Panc1 (cell line): Measurements from ENCODE around the gene LINGO1. TPM values are rescaled to one million over a fixed set of nuclear protein-coding genes. Genes with fewer than 3 reads are reported as not detected.

Experiments used
- ATAC-seq: fragments of 200-7000 bp; cut with Tn5 transposase; 2 replicates; pipeline ENCODE4 v1.9.1; 2020; ENCODE audit warnings: mild to moderate bottlenecking, moderate library complexity
- BruUV-seq: library from RNA; stranded (reverse); fragments of 400-500 nt; replicated peaks from 2 replicates; lab custom pipeline; 2021; lab: Mats Ljungman, UMichigan
- CTCF ChIA-PET: fragments of 300-600 bp; sonication (Branson Sonifier 250); formaldehyde crosslinking; loops from one replicate; lab custom pipeline; 2022; ENCODE audit warnings: antibody characterized with exemption; lab: Charles Lee
- POLR2A ChIA-PET: fragments of 300-600 bp; sonication (Branson Sonifier 250); formaldehyde crosslinking; loops from one replicate; lab custom pipeline; 2022; ENCODE audit warnings: antibody characterized with exemption; lab: Charles Lee
- DNase-seq: peaks from one replicate; pipeline ENCODE4 v3.0.0-alpha.2; 2010; ENCODE audit warnings: low read depth, low spot score
- H3K27ac ChIP-seq: 2 replicates; pipeline ENCODE4 v1.5.1; 2011; ENCODE audit warnings: mild to moderate bottlenecking, low read length, inconsistent platforms
- H3K27me3 ChIP-seq: fragments of 200-500 bp; sonication (Bioruptor generic); 2 replicates; pipeline ENCODE4 v1.6.0; 2014; ENCODE audit warnings: low read length, inconsistent platforms; ENCODE audit not compliant: control insufficient read depth, insufficient read depth
- H3K36me3 ChIP-seq: fragments of 200-500 bp; sonication (Bioruptor generic); 2 replicates; pipeline ENCODE4 v1.5.1; 2014; ENCODE audit warnings: inconsistent platforms, mild to moderate bottlenecking, low read length, moderate library complexity; ENCODE audit not compliant: control insufficient read depth, insufficient read depth
- H3K4me1 ChIP-seq: 2 replicates; pipeline ENCODE4 v1.5.1; 2011; ENCODE audit warnings: inconsistent platforms, mild to moderate bottlenecking, low read length, moderate library complexity; ENCODE audit not compliant: control insufficient read depth, insufficient read depth
- H3K4me3 ChIP-seq, 2 experiments: 2 replicates each; pipeline ENCODE4 v1.5.1; 2011 to 2012; ENCODE audit warnings: low read depth in 2 of 2, low read length in 2 of 2, mild to moderate bottlenecking in 2 of 2, inconsistent platforms in 1 of 2, moderate library complexity in 1 of 2
- H3K9me3 ChIP-seq: fragments of 200-500 bp; sonication (Bioruptor generic); 2 replicates; pipeline ENCODE4 v1.5.1; 2014; ENCODE audit warnings: low read depth, mild to moderate bottlenecking, inconsistent platforms, low read length, moderate library complexity; ENCODE audit not compliant: control insufficient read depth, insufficient read depth
- CTCF ChIP-seq: fragments of 450-650 bp; IDR thresholded peaks from 2 replicates; pipeline ENCODE4 v1.5.1; 2017; ENCODE audit warnings: mild to moderate bottlenecking
- POLR2AphosphoS5 ChIP-seq: IDR thresholded peaks from 2 replicates; pipeline ENCODE4 v1.6.1; 2012; ENCODE audit warnings: mild to moderate bottlenecking, low read depth, low read length, moderate library complexity
- REST ChIP-seq, 2 experiments: IDR thresholded peaks; 2 replicates each; pipeline ENCODE4 v1.6.1; 2011 to 2012; ENCODE audit warnings: low read depth in 2 of 2, control low read depth in 1 of 2, low read length in 1 of 2, mild to moderate bottlenecking in 1 of 2, moderate library complexity in 1 of 2; ENCODE audit not compliant: insufficient read depth in 1 of 2
- SIN3A ChIP-seq: IDR thresholded peaks from 2 replicates; pipeline ENCODE4 v1.6.1; 2012; ENCODE audit warnings: low read depth, mild to moderate bottlenecking, low read length, moderate library complexity, borderline replicate concordance; ENCODE audit not compliant: insufficient read depth
- TCF7L2 ChIP-seq: IDR thresholded peaks from 2 replicates; pipeline ENCODE4 v1.6.1; 2011; ENCODE audit warnings: mild to moderate bottlenecking, low read depth, low read length, inconsistent platforms
- in situ Hi-C: cut with HindIII; loops from 2 replicates; pipeline ENCODE4 v1.10.0; 2016; ENCODE audit warnings: low sequenced_read_pairs, low pct_unique_long_range_greater_than_20kb
- intact Hi-C: fragments of 100-400 bp; cut with micrococcal nuclease; formaldehyde crosslinking; loops from one replicate; pipeline ENCODE4 v1.10.0; 2022; ENCODE audit not compliant: unreplicated experiment
- total RNA-seq: library from RNA; stranded (reverse); gene quantifications from one replicate; pipeline ENCODE4 v1.2.1, GENCODE V29; 2021; ENCODE audit not compliant: unreplicated experiment

Gene LINGO1
- total RNA-seq, 1 experiment from 2014 or later, result 18.2 TPM

GRCh38 chr15:77640615-77641014, 7.9 kb upstream of the LINGO1 start:
- H3K27me3 ChIP-seq, result no peaks in the 10 kb centered on the region; the same call in 1 of the 2 replicates
- CTCF ChIA-PET, result no interaction called here
- no TSS peak for BruUV-seq

GRCh38 chr15:77639431-77639830, 6.7 kb upstream of the LINGO1 start:
- POLR2A ChIA-PET, result no interaction called here
- in situ Hi-C loops, result no loop called here

More at GRCh38 chr15:77640615-77641014, 7.9 kb upstream of the LINGO1 start:
- intact Hi-C loops (no loop called here), in situ Hi-C loops (no loop called here)
- Histone ChIP-seq H3K36me3 (no peaks in the 10 kb centered on the region), H3K4me1 (peaks cover 9% of the 10 kb centered on the region), H3K9me3 (no peaks in the 10 kb centered on the region), H3K27ac (no peak overlapping the region), H3K4me3 (no peak overlapping the region)
- ATAC-seq (no peak), DNase-seq (no peak)
- POLR2A ChIA-PET, result no interaction called here
- no peak for TF ChIP-seq REST (IDR thresholded peaks at IDR 0.05; ENCODE audit: insufficient read depth in 1 of 2, low read depth in 2 of 2, low read length in 1 of 2)
- no peak for TF ChIP-seq POLR2AphosphoS5
- TF ChIP-seq TCF7L2, result no peak
- TF ChIP-seq SIN3A, result no peak
- no peak for TF ChIP-seq CTCF

More at GRCh38 chr15:77639431-77639830, 6.7 kb upstream of the LINGO1 start:
- CTCF ChIA-PET, result no interaction called here
- Histone ChIP-seq H3K27me3 (no peaks in the 10 kb centered on the region; the same call in 1 of the 2 replicates), H3K36me3 (no peaks in the 10 kb centered on the region), H3K27ac (no peak overlapping the region), H3K9me3 (no peaks in the 10 kb centered on the region), H3K4me1 (peaks cover 9% of the 10 kb centered on the region), H3K4me3 (no peak overlapping the region)
- no peak for DNase-seq
- no peak for TF ChIP-seq SIN3A
- TF ChIP-seq POLR2AphosphoS5, result no peak
- no peak for TF ChIP-seq TCF7L2
- TF ChIP-seq REST (IDR thresholded peaks at IDR 0.05; ENCODE audit: insufficient read depth in 1 of 2, low read depth in 2 of 2, low read length in 1 of 2), result no peak
- no peak for TF ChIP-seq CTCF
- ATAC-seq, result no peak
- no TSS peak for BruUV-seq
- intact Hi-C loops, result no loop called here
